Measurements from ENCODE around the gene RASSF1. TPM values are rescaled to one million over a fixed set of nuclear protein-coding genes. Genes with fewer than 3 reads are reported as not detected.

RASSF1 gene
- total and polyA plus RNA-seq, 2 donors (not counting 3 experiments of a cell fraction or from before 2014, with no cell fraction given) = 31.9 to 59.7 TPM

GRCh38 chr3:50320853-50321335, 19.7 kb downstream of the RASSF1 start:
- Histone ChIP-seq H3K9me3 (replicated peaks; ENCODE audit: control insufficient read depth, insufficient read depth, low read length) (no peaks in the 10 kb centered on the region), H3K27ac (ENCODE audit: insufficient read depth, low read depth, low read length) (peak overlapping the region; percentile 87), H3K9me1 (replicated peaks; ENCODE audit: control insufficient read depth, extremely low read depth, insufficient read depth, low read length) (no peaks in the 10 kb centered on the region), H3K27me3 (ENCODE audit: control insufficient read depth in 2 of 2, insufficient read depth in 2 of 2, low read length in 2 of 2) (no peaks in the 10 kb centered on the region), H2AFZ (ENCODE audit: low read depth, low read length) (no peak overlapping the region), H3K4me1 (ENCODE audit: control insufficient read depth, extremely low read depth, insufficient read depth, low read length) (peaks cover 67% of the 10 kb centered on the region), H4K20me1 (replicated peaks; ENCODE audit: control insufficient read depth, extremely low read depth, insufficient read depth, low read length) (no peaks in the 10 kb centered on the region), H3K36me3 (ENCODE audit: control insufficient read depth in 2 of 2, extremely low read depth in 1 of 2, insufficient read depth in 2 of 2, low read length in 2 of 2) (peaks cover 11 to 40% of the 10 kb centered on the region in 2 experiments), H3K4me2 (ENCODE audit: insufficient read depth, low read length) (peak overlapping the region; percentile 69), H3K79me2 (ENCODE audit: control insufficient read depth, insufficient read depth, low read length) (peaks cover 52% of the 10 kb centered on the region), H3K9ac (replicated peaks; ENCODE audit: extremely low read depth, insufficient read depth, low read length) (peak overlapping the region; percentile 89), H3K4me3 (replicated peaks in 1 of 3; ENCODE audit: insufficient read depth in 1 of 3, low read depth in 1 of 3, low read length in 3 of 3) (peak overlapping the region; percentile 65 to 89 (median 89))
- no TSS peak for BruUV-seq (replicated peaks)
- ChIA-PET CTCF (interaction anchor here (0.5 to 4.3 kb wide), 13 partner anchors 7 to 1360 kb away, joined by 3 to 36 read pairs (median 3); partner anchors contain the start of genes CYB561D2, HYAL3, NAA80 and NPRL2), POLR2A (interaction anchor here (0.6 to 5.1 kb wide), 2 partner anchors 15 to 62 kb away, joined by 3 to 38 read pairs; no protein-coding TSS in a partner anchor)
- no peak for FAIRE-seq
- intact Hi-C loops (cut with micrococcal nuclease) (no loop called here), dilution Hi-C loops (cut with MboI; ENCODE audit: extremely low pct_ligation_motif_present, low sequenced_read_pairs) (no loop called here)
- TF ChIP-seq GATA2 (IDR thresholded peaks at IDR 0.05; ENCODE audit: insufficient read depth, insufficient read length, low read depth, low read length) (no peak), POLR2A (IDR thresholded peaks at IDR 0.05; ENCODE audit: low read depth, low read length) (peak; percentile 71)
- DNase-seq (ENCODE audit: low read depth, low spot score) = peak; percentile 77

GRCh38 chr3:50319894-50320625, 20.6 kb downstream of the RASSF1 start:
- intact Hi-C loops (cut with micrococcal nuclease) = no loop called here
- DNase-seq (ENCODE audit: low read depth, low spot score) (peak; percentile 46), FAIRE-seq (peak; percentile 87)
- H2AFZ ChIP-seq (ENCODE audit: low read depth, low read length) = no peak overlapping the region
- peak overlapping the region; percentile 89 for H3K9ac ChIP-seq (replicated peaks; ENCODE audit: extremely low read depth, insufficient read depth, low read length)
- BruUV-seq (replicated peaks) = TSS peak; percentile 10
- no peaks in the 10 kb centered on the region for H4K20me1 ChIP-seq (replicated peaks; ENCODE audit: control insufficient read depth, extremely low read depth, insufficient read depth, low read length)
- H3K9me3 ChIP-seq (replicated peaks; ENCODE audit: control insufficient read depth, insufficient read depth, low read length) = no peaks in the 10 kb centered on the region
- H3K27ac ChIP-seq (ENCODE audit: insufficient read depth, low read depth, low read length) = peak overlapping the region; percentile 87
- TF ChIP-seq MYC (IDR thresholded peaks at IDR 0.05; ENCODE audit: low read depth, low read length) = no peak
- TF ChIP-seq FOS (IDR thresholded peaks at IDR 0.05; ENCODE audit: borderline replicate concordance, insufficient read depth, low read length) = no peak
- peak; percentile 59 for TF ChIP-seq POLR2A (IDR thresholded peaks at IDR 0.05; ENCODE audit: low read depth, low read length)
- TF ChIP-seq, protein P1, sequence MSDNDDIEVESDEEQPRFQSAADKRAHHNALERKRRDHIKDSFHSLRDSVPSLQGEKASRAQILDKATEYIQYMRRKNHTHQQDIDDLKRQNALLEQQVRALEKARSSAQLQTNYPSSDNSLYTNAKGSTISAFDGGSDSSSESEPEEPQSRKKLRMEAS (IDR thresholded peaks at IDR 0.05; ENCODE audit: insufficient read depth, insufficient read length) = no peak
- no peak for TF ChIP-seq EZH2 (IDR thresholded peaks at IDR 0.05; ENCODE audit: borderline replicate concordance, low read depth, low read length, severe bottlenecking)
- peak; percentile 36 for TF ChIP-seq GATA2 (IDR thresholded peaks at IDR 0.05; ENCODE audit: insufficient read depth, insufficient read length, low read depth, low read length)
- TF ChIP-seq JUN (IDR thresholded peaks at IDR 0.05; ENCODE audit: borderline replicate concordance, insufficient read depth, insufficient read length, low read depth) = no peak
- TF ChIP-seq CTCF (IDR thresholded peaks at IDR 0.05; ENCODE audit: extremely low read depth in 1 of 2, insufficient read depth in 1 of 2, low read depth in 1 of 2, low read length in 2 of 2) = peak in 1 of 2 donors; percentile 50
- peak; percentile 21 for TF ChIP-seq POLR2AphosphoS5 (IDR thresholded peaks at IDR 0.05; ENCODE audit: insufficient read depth, low read depth, low read length)
- peaks cover 16 to 40% of the 10 kb centered on the region in 2 experiments for H3K36me3 ChIP-seq (ENCODE audit: control insufficient read depth in 2 of 2, extremely low read depth in 1 of 2, insufficient read depth in 2 of 2, low read length in 2 of 2)
- peak overlapping the region; percentile 69 for H3K4me2 ChIP-seq (ENCODE audit: insufficient read depth, low read length)
- no peaks in the 10 kb centered on the region for H3K9me1 ChIP-seq (replicated peaks; ENCODE audit: control insufficient read depth, extremely low read depth, insufficient read depth, low read length)
- peaks cover 67% of the 10 kb centered on the region for H3K4me1 ChIP-seq (ENCODE audit: control insufficient read depth, extremely low read depth, insufficient read depth, low read length)
- ChIA-PET CTCF (interaction anchor here (1.2 kb wide), 1 partner anchor 8 kb away, joined by 4 read pairs; the partner anchor contains the start of gene TUSC2), POLR2A (interaction anchor here (1.2 to 5.1 kb wide), 2 partner anchors 8 to 16 kb away, joined by 3 to 38 read pairs; partner anchors contain the start of gene TUSC2)
- dilution Hi-C loops (cut with MboI; ENCODE audit: extremely low pct_ligation_motif_present, low sequenced_read_pairs) = no loop called here
- H3K79me2 ChIP-seq (ENCODE audit: control insufficient read depth, insufficient read depth, low read length) = peaks cover 52% of the 10 kb centered on the region
- no peaks in the 10 kb centered on the region for H3K27me3 ChIP-seq (ENCODE audit: control insufficient read depth in 2 of 2, insufficient read depth in 2 of 2, low read length in 2 of 2)
- H3K4me3 ChIP-seq (replicated peaks in 1 of 3; ENCODE audit: insufficient read depth in 1 of 3, low read depth in 1 of 3, low read length in 3 of 3) = peak overlapping the region; percentile 65 to 89 (median 89)

All from endothelial cell of umbilical vein (primary cell).